Nephron progenitor cell (in vitro differentiated cells): ENCODE results near the gene MORN3.

ENCODE experiments used
- DNase-seq: peaks from one replicate; pipeline ENCODE4 v3.0.0; 2021
- H3K27ac Mint-ChIP-seq: 2 replicates; pipeline ENCODE4 v1.8.0; 2021; ENCODE audit warnings: mild to moderate bottlenecking, moderate library complexity, mixed read lengths
- H3K27me3 Mint-ChIP-seq: 2 replicates; pipeline ENCODE4 v1.8.0; 2021; ENCODE audit warnings: mild to moderate bottlenecking, low read depth, mixed read lengths; ENCODE audit not compliant: poor library complexity
- H3K36me3 Mint-ChIP-seq: 2 replicates; pipeline ENCODE4 v1.8.0; 2021; ENCODE audit warnings: low read depth, mixed read lengths
- H3K4me1 Mint-ChIP-seq: 2 replicates; pipeline ENCODE4 v1.8.0; 2021; ENCODE audit warnings: mixed read lengths
- H3K4me3 Mint-ChIP-seq: 2 replicates; pipeline ENCODE4 v1.8.0; 2021; ENCODE audit warnings: mild to moderate bottlenecking, moderate library complexity, mixed read lengths
- H3K9me3 Mint-ChIP-seq: 2 replicates; pipeline ENCODE4 v1.8.0; 2021; ENCODE audit warnings: mild to moderate bottlenecking, moderate library complexity, mixed read lengths
- CTCF ChIP-seq: fragments of 200-600 bp; sonication (generic); IDR thresholded peaks from 2 replicates; pipeline ENCODE4 v1.5.0; 2021; ENCODE audit warnings: antibody characterized with exemption

The MORN3 gene

GRCh38 chr12:121628037-121628436, 41.4 kb downstream of the MORN3 start:
- peak overlapping the region; percentile 86 for H3K27ac Mint-ChIP-seq
- DNase-seq: no peak
- peak overlapping the region; percentile 86 for H3K4me3 Mint-ChIP-seq

GRCh38 chr12:121626853-121627640, 42.4 kb downstream of the MORN3 start:
- H3K36me3 Mint-ChIP-seq: peaks cover 8% of the 10 kb centered on the region
- no peak for TF ChIP-seq CTCF
- no peaks in the 10 kb centered on the region for H3K9me3 Mint-ChIP-seq
- H3K27ac Mint-ChIP-seq: peak overlapping the region; percentile 93
- peak overlapping the region; percentile 86 for H3K4me3 Mint-ChIP-seq
- peaks cover 58% of the 10 kb centered on the region for H3K4me1 Mint-ChIP-seq
- no peaks in the 10 kb centered on the region for H3K27me3 Mint-ChIP-seq
- DNase-seq: peak; percentile 62

More at GRCh38 chr12:121628037-121628436, 41.4 kb downstream of the MORN3 start:
- H3K9me3 Mint-ChIP-seq: no peaks in the 10 kb centered on the region
- no peaks in the 10 kb centered on the region for H3K27me3 Mint-ChIP-seq
- H3K36me3 Mint-ChIP-seq: peaks cover 10% of the 10 kb centered on the region
- peaks cover 68% of the 10 kb centered on the region for H3K4me1 Mint-ChIP-seq
- no peak for TF ChIP-seq CTCF

GRCh38 chr12:121626087-121626852, 43.2 kb downstream of the MORN3 start, which contains the start of gene ORAI1:
Gene ORAI1 (plus strand): TSS chr12:121626530.
- TF ChIP-seq CTCF: no peak
- Mint-ChIP-seq H3K36me3 (peaks cover 3% of the 10 kb centered on the region), H3K4me1 (peaks cover 52% of the 10 kb centered on the region), H3K4me3 (peak within 1 kb of the TSS; percentile 86), H3K27me3 (no peaks in the 10 kb centered on the region), H3K9me3 (no peaks in the 10 kb centered on the region), H3K27ac (peak within 1 kb of the TSS; percentile 93)
- DNase-seq: peak; percentile 98

- peak overlapping the region; percentile 96 for H3K27ac Mint-ChIP-seq
- TF ChIP-seq CTCF: no peak
- no peaks in the 10 kb centered on the region for H3K9me3 Mint-ChIP-seq
- no peak overlapping the region for H3K4me3 Mint-ChIP-seq
- H3K27me3 Mint-ChIP-seq: no peaks in the 10 kb centered on the region
- peaks cover 32% of the 10 kb centered on the region for H3K4me1 Mint-ChIP-seq
- no peak for DNase-seq
- no peaks in the 10 kb centered on the region for H3K36me3 Mint-ChIP-seq
Measured at GRCh38 chr12:121620333-121620891, 49.0 kb downstream of the MORN3 start.

GRCh38 chr12:121618659-121619233, 50.7 kb downstream of the MORN3 start:
- H3K27ac Mint-ChIP-seq: peak overlapping the region; percentile 87
- peaks cover 35% of the 10 kb centered on the region for H3K4me1 Mint-ChIP-seq
- no peaks in the 10 kb centered on the region for H3K36me3 Mint-ChIP-seq
- H3K9me3 Mint-ChIP-seq: no peaks in the 10 kb centered on the region
- no peak for DNase-seq
- no peak for TF ChIP-seq CTCF
- H3K4me3 Mint-ChIP-seq: no peak overlapping the region
- H3K27me3 Mint-ChIP-seq: peaks cover 2% of the 10 kb centered on the region
